ENCODE data around the gene MYO1G.

GRCh38 chr7:45001826-45002225 lies 23.0 kb upstream of the MYO1G start:
- no peak for TF ChIP-seq CTCF (IDR thresholded peaks at IDR 0.05)
- TF ChIP-seq POLR2AphosphoS5 (IDR thresholded peaks at IDR 0.05), result no peak
- TF ChIP-seq POLR2A (IDR thresholded peaks at IDR 0.05), result no peak
- TF ChIP-seq EP300 (IDR thresholded peaks at IDR 0.05), result no peak
